MCF 10A (cell line): ENCODE data around the gene PCNX1. TPM values are rescaled to one million over a fixed set of nuclear protein-coding genes. Genes with fewer than 3 reads are reported as not detected.

Experiments
- BruUV-seq: library from RNA; stranded (reverse); fragments of 400-500 nt; replicated peaks from 2 replicates; lab custom pipeline; 2021; lab: Mats Ljungman, UMichigan
- CTCF ChIA-PET: fragments of 300-600 bp; sonication (Branson Sonifier 250); formaldehyde crosslinking; extraction: SDS; loops from one replicate; lab custom pipeline; 2021; ENCODE audit warnings: antibody characterized with exemption, inconsistent platforms; lab: Yijun Ruan, JAX
- POLR2A ChIA-PET: fragments of 300-600, 350-650 bp; sonication (Branson Sonifier 250); formaldehyde crosslinking; extraction: SDS; loops from one replicate; lab custom pipeline; 2020; ENCODE audit warnings: antibody characterized with exemption, inconsistent platforms; lab: Yijun Ruan, JAX
- DNase-seq: peaks from one replicate; pipeline ENCODE4 v3.0.0-alpha.2; 2018; ENCODE audit not compliant: unreplicated experiment
- H3K27ac Mint-ChIP-seq: one replicate; pipeline ENCODE4 v1.8.0; 2022; ENCODE audit warnings: mild to moderate bottlenecking, low read depth, mixed read lengths; ENCODE audit not compliant: unreplicated experiment
- H3K27me3 Mint-ChIP-seq: one replicate; pipeline ENCODE4 v1.8.0; 2022; ENCODE audit warnings: mixed read lengths; ENCODE audit not compliant: insufficient read depth, unreplicated experiment
- H3K36me3 Mint-ChIP-seq: one replicate; pipeline ENCODE4 v1.8.0; 2022; ENCODE audit warnings: mild to moderate bottlenecking, moderate library complexity, mixed read lengths; ENCODE audit not compliant: insufficient read depth, unreplicated experiment
- H3K4me1 Mint-ChIP-seq: one replicate; pipeline ENCODE4 v1.8.0; 2022; ENCODE audit warnings: mixed read lengths; ENCODE audit not compliant: insufficient read depth, unreplicated experiment
- H3K4me3 Mint-ChIP-seq: one replicate; pipeline ENCODE4 v1.8.0; 2022; ENCODE audit warnings: mild to moderate bottlenecking, moderate library complexity, mixed read lengths; ENCODE audit not compliant: unreplicated experiment
- H3K9me3 Mint-ChIP-seq: one replicate; pipeline ENCODE4 v1.8.0; 2022; ENCODE audit warnings: mixed read lengths; ENCODE audit not compliant: unreplicated experiment
- intact Hi-C: fragments of 100-400 bp; cut with micrococcal nuclease; formaldehyde crosslinking; loops from 2 replicates; pipeline ENCODE4 v1.14.1; 2022
- total RNA-seq: library from RNA; stranded (reverse); gene quantifications from 2 replicates; pipeline ENCODE4 v1.2.3, GENCODE V29; 2022
- TF ChIP-seq, protein P1 (sequence below): fragments of 200-600 bp; IDR thresholded peaks from one replicate; pipeline ENCODE4 v1.8.0; 2022; ENCODE audit warnings: antibody characterized with exemption, mild to moderate bottlenecking; ENCODE audit not compliant: unreplicated experiment

PCNX1 gene
- total RNA-seq, 1 experiment from 2014 or later, result 55.6 TPM

DNA sequence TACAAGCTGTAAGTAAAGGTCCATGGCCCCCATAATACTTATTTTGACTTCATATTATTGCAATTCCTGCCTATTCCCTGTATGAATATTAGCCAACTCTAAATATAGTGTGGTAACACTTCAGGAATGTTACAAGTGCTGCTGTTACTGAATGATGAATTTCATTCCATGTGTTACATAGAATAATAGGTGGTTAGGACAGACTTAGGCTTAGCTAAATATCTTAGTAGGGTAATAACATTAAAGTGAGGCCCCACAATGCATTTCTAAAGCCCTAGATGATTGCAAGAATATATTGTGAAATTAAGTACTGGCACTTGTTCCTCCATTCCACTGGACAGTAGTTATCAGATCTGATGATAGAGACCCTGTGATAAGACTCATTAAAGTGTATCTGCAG lies 182.7 kb downstream of the PCNX1 start:
- no TSS peak for BruUV-seq
- no peak overlapping the region for H3K4me3 Mint-ChIP-seq
- H3K9me3 Mint-ChIP-seq, result no peaks in the 10 kb centered on the region
- no peaks in the 10 kb centered on the region for H3K4me1 Mint-ChIP-seq
- intact Hi-C loops, result no loop called here
- H3K27ac Mint-ChIP-seq, result no peak overlapping the region
- ChIA-PET CTCF (interaction anchor here (1.7 kb wide), 1 partner anchor 13 kb away, joined by 8 read pairs; no protein-coding TSS in a partner anchor), POLR2A (interaction anchor here (0.5 kb wide), 1 partner anchor 325 kb away, joined by 4 read pairs; no protein-coding TSS in a partner anchor)
- TF ChIP-seq, protein P1, sequence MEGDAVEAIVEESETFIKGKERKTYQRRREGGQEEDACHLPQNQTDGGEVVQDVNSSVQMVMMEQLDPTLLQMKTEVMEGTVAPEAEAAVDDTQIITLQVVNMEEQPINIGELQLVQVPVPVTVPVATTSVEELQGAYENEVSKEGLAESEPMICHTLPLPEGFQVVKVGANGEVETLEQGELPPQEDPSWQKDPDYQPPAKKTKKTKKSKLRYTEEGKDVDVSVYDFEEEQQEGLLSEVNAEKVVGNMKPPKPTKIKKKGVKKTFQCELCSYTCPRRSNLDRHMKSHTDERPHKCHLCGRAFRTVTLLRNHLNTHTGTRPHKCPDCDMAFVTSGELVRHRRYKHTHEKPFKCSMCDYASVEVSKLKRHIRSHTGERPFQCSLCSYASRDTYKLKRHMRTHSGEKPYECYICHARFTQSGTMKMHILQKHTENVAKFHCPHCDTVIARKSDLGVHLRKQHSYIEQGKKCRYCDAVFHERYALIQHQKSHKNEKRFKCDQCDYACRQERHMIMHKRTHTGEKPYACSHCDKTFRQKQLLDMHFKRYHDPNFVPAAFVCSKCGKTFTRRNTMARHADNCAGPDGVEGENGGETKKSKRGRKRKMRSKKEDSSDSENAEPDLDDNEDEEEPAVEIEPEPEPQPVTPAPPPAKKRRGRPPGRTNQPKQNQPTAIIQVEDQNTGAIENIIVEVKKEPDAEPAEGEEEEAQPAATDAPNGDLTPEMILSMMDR, result no peak
- no peaks in the 10 kb centered on the region for H3K27me3 Mint-ChIP-seq
- H3K36me3 Mint-ChIP-seq, result peaks cover 57% of the 10 kb centered on the region
- peak; percentile 5 for DNase-seq

- Mint-ChIP-seq H3K4me3 (no peak overlapping the region), H3K27me3 (no peaks in the 10 kb centered on the region), H3K4me1 (peaks cover 6% of the 10 kb centered on the region), H3K36me3 (peaks cover 30% of the 10 kb centered on the region), H3K9me3 (no peaks in the 10 kb centered on the region), H3K27ac (no peak overlapping the region)
- intact Hi-C loops, result no loop called here
- CTCF ChIA-PET, result interaction anchor here (1.6 kb wide), 1 partner anchor 9 kb away, joined by 4 read pairs; no protein-coding TSS in a partner anchor
- BruUV-seq, result no TSS peak
- DNase-seq, result no peak
- TF ChIP-seq, protein P1, result no peak
- POLR2A ChIA-PET, result no interaction called here
These were observed 187.5 kb downstream of the PCNX1 start for GRCh38 chr14:71094722-71095121.

GRCh38 chr14:71096947-71097346 lies 189.7 kb downstream of the PCNX1 start:
- CTCF ChIA-PET, result interaction anchor here (0.6 kb wide), 1 partner anchor 233 kb away, joined by 3 read pairs; no protein-coding TSS in a partner anchor

More at GRCh38 chr14:71096947-71097346, 189.7 kb downstream of the PCNX1 start:
- Mint-ChIP-seq H3K36me3 (peaks cover 32% of the 10 kb centered on the region), H3K4me3 (no peak overlapping the region), H3K27ac (no peak overlapping the region), H3K4me1 (peaks cover 10% of the 10 kb centered on the region), H3K9me3 (no peaks in the 10 kb centered on the region), H3K27me3 (no peaks in the 10 kb centered on the region)
- BruUV-seq, result no TSS peak
- POLR2A ChIA-PET, result no interaction called here
- DNase-seq, result no peak
- intact Hi-C loops, result no loop called here
- TF ChIP-seq, protein P1, result no peak
